ENCODE results near the gene ODR4. TPM values are rescaled to one million over a fixed set of nuclear protein-coding genes. Genes with fewer than 3 reads are reported as not detected.

ODR4 gene
- total RNA-seq, 4 donors from 2014 or later: 10.0 to 22.1 (median 15.3) TPM

GRCh38 chr1:186421446-186421845 is 45.8 kb downstream of the ODR4 start:
- no peak for TF ChIP-seq EP300 (IDR thresholded peaks at IDR 0.05)
- TF ChIP-seq POLR2AphosphoS5 (IDR thresholded peaks at IDR 0.05): no peak
- no peak for TF ChIP-seq CTCF (IDR thresholded peaks at IDR 0.05)
- no peak for TF ChIP-seq POLR2A (IDR thresholded peaks at IDR 0.05)
- no peak overlapping the region for H3K27ac ChIP-seq
- ATAC-seq: no peak
- WGBS, 2 donors (ENCODE audit: low coverage in 1 of 2): 63 to 79% methylated on average over 2 of the region's 6 CpGs
- H3K36me3 ChIP-seq: peaks cover 0 to 43% of the 10 kb centered on the region in 2 donors
- H3K9me3 ChIP-seq: no peaks in the 10 kb centered on the region
- no peak overlapping the region for H3K4me3 ChIP-seq
- H3K4me1 ChIP-seq: no peaks in the 10 kb centered on the region
- H3K27me3 ChIP-seq: no peaks in the 10 kb centered on the region

GRCh38 chr1:186424539-186424938 is 48.9 kb downstream of the ODR4 start:
- H3K9me3 ChIP-seq: no peaks in the 10 kb centered on the region
- no peaks in the 10 kb centered on the region for H3K27me3 ChIP-seq
- no peak for ATAC-seq
- H3K4me3 ChIP-seq: no peak overlapping the region
- WGBS, 2 donors (ENCODE audit: low coverage in 1 of 2): 57 to 79% methylated on average over 2 of the region's 2 CpGs
- TF ChIP-seq EP300 (IDR thresholded peaks at IDR 0.05) (no peak), POLR2AphosphoS5 (IDR thresholded peaks at IDR 0.05) (no peak), POLR2A (IDR thresholded peaks at IDR 0.05) (no peak), CTCF (IDR thresholded peaks at IDR 0.05) (no peak)
- no peak overlapping the region for H3K27ac ChIP-seq
- H3K4me1 ChIP-seq: no peaks in the 10 kb centered on the region
- H3K36me3 ChIP-seq: peaks cover 0 to 30% of the 10 kb centered on the region in 2 donors

GRCh38 chr1:186426118-186426517 is 50.5 kb downstream of the ODR4 start:
- no peaks in the 10 kb centered on the region for H3K4me1 ChIP-seq
- no peak for ATAC-seq
- no peaks in the 10 kb centered on the region for H3K9me3 ChIP-seq
- TF ChIP-seq CTCF (IDR thresholded peaks at IDR 0.05): no peak
- no peak for TF ChIP-seq POLR2A (IDR thresholded peaks at IDR 0.05)
- no peak for TF ChIP-seq EP300 (IDR thresholded peaks at IDR 0.05)
- TF ChIP-seq POLR2AphosphoS5 (IDR thresholded peaks at IDR 0.05): no peak
- no peak overlapping the region for H3K27ac ChIP-seq
- no peak overlapping the region for H3K4me3 ChIP-seq
- H3K36me3 ChIP-seq: peaks cover 0 to 17% of the 10 kb centered on the region in 2 donors
- WGBS, 2 donors (ENCODE audit: low coverage in 1 of 2): 76 to 100% methylated on average over 1 to 3 of the region's 3 CpGs
- no peaks in the 10 kb centered on the region for H3K27me3 ChIP-seq

- no peak for ATAC-seq
- H3K4me1 ChIP-seq: no peaks in the 10 kb centered on the region
- no peak overlapping the region for H3K4me3 ChIP-seq
- H3K36me3 ChIP-seq: peaks cover 0 to 17% of the 10 kb centered on the region in 2 donors
- H3K27me3 ChIP-seq: no peaks in the 10 kb centered on the region
- TF ChIP-seq POLR2AphosphoS5 (IDR thresholded peaks at IDR 0.05): no peak
- 100% methylated on average over 3 of the region's 3 CpGs for WGBS, 2 donors (ENCODE audit: low coverage in 1 of 2)
- H3K9me3 ChIP-seq: no peaks in the 10 kb centered on the region
- H3K27ac ChIP-seq: no peak overlapping the region
Observed at GRCh38 chr1:186429017-186429416, 53.4 kb downstream of the ODR4 start.

- Histone ChIP-seq H3K27ac (no peak overlapping the region), H3K36me3 (peaks cover 0 to 9% of the 10 kb centered on the region in 2 donors), H3K4me3 (no peak overlapping the region), H3K4me1 (peaks cover 0 to under 1% (median 0%) of the 10 kb centered on the region in 3 donors), H3K9me3 (no peaks in the 10 kb centered on the region), H3K27me3 (no peaks in the 10 kb centered on the region)
- TF ChIP-seq POLR2A (IDR thresholded peaks at IDR 0.05): no peak
- TF ChIP-seq CTCF (IDR thresholded peaks at IDR 0.05): no peak
- no peak for TF ChIP-seq POLR2AphosphoS5 (IDR thresholded peaks at IDR 0.05)
- no peak for TF ChIP-seq EP300 (IDR thresholded peaks at IDR 0.05)
- WGBS, 2 donors (ENCODE audit: low coverage in 1 of 2): 91 to 92% methylated on average over 1 of the region's 1 CpG
- ATAC-seq: no peak
Observed at GRCh38 chr1:186435336-186435735, 59.7 kb downstream of the ODR4 start.

Measured in gastroesophageal sphincter (tissue), 4 donors.